HS-5 (cell line): ENCODE data around the gene PDE6G.
A peak's percentile ranks its signal among the peaks of the same experiment; 100 is the strongest.

ENCODE experiments used
- DNase-seq: peaks from one replicate; pipeline ENCODE4 v3.0.0-alpha.2; 2012; ENCODE audit warnings: low read depth

The PDE6G gene

DNA sequence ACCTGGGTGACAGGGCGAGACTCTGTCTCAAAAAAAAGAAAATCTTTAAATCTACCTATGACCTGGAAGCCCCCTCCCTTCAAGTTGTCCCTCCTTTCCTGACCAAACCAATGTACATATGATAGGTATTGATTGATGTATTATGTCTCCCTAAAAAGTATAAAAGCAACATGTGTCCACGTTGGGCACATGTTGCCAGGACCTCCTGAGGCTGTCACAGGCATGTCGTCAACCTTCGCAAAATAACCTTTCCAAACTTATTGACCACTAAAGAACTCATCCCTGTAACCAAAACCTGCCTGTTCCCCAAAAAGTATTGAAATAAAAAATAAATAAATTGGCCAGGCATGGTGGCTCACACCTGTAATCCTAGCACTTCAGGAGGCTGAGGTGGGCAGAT, 5.7 kb upstream of the PDE6G start:
- DNase-seq, result no peak

GRCh38 chr17:81660441-81660840, 4.1 kb upstream of the PDE6G start:
- no peak for DNase-seq

- DNase-seq, result no peak
Measured at GRCh38 chr17:81659038-81659437, 2.7 kb upstream of the PDE6G start.

DNA sequence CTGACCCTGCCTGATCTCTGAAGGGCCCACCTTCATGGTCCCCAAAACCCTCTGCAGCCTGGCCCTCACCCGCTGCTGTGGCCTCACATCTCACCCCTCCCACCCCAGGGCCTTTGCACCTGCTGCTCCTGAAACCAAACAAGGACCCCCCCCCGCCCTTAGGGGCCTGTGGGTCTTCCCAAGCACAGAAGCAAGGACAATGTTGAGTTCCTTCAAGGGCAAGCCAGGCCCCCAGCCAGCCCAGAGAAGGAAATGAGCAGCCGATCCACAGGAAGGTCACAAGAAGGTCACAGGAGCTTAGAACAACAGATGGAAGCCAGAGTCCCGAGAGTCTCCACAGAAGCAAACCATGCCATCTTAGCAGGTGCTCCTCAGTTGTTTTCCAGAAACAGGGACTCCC, 493 bp upstream of the PDE6G start:
- DNase-seq, result no peak

GRCh38 chr17:81655378-81656117, 794 bp downstream of the PDE6G start:
- no peak for DNase-seq

DNA sequence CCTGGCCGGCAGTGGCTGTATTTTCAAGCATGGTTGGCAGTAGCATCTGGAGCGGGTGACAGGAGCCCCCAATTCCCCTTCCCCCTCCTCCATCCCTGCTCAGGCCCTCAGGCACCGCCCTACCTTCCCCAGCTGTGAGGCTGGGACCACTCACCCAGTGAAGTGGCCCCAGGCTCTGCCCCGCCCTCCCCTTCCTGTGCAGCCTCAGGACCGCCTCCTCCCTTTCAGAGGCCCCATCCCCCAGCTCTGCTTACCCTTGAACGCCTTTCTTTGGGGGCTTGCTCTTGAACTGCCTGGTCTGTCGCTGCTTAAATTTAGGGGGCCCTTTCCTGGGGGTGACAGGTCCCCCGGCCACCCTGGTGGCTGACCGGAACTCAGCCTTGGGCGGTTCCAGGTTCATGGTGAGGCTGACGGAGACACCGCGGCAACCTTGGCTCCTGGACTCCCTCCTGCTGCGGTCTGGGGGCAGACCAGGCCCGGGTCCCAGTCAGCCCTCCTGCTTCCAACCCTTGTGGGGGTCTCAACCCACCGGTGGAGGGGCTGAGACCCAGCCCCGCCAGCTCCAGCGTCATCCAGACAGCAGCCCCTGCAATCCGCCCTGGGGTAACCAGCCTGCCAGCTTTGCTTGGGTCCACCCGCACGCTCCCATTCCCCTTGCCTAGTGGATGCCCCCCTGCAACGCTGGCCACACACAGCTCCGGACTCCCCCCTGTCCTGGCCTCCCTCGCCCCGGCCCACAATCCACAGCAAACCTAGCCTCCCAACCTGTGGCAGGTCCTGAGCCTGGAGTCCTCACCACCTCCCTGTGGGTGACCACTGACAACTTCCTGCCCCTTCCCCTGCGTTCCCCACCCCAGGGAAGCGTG, 3.2 kb downstream of the PDE6G start:
- no peak for DNase-seq

DNA sequence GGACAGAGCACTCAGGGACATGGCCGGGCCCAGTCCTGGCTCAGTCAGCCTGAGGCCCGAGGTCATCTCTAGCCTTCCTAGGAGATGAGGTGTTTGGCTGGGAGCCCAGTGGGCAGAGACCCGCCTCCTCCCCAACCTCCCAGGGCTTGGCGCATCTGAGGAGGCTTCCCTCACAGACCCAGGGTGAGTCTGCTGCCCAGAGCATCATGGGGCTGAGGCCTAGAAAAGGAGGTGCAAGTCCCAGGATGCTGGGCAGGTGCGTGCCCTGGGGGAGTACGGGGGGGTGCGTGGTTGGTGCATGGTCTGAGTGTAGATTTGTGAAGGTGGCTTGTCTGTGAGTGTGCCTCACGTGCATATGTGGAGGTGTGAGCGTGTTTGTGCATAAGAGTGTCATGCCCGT, 4.7 kb downstream of the PDE6G start:
- DNase-seq, result peak; percentile 71

GRCh38 chr17:81650951-81651350, 5.4 kb downstream of the PDE6G start:
- DNase-seq, result no peak

DNA sequence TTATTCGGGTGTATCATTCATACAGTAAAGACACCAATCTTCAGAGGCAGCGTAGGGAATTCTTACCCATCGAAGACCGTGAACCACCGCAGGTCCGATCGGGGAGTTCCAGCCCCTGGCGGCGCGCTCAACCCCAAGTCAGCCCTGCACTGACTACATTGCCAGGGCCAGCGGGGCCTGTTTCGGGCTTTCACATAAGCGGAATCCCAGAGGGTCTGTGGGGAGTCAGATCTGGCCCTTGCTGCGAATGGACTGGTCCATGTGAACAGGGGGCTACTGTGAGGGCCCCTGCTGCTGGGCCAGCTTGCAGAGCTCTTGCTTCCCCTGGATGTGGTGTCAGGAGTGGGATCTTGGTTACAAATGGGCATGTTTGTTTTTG, 7.6 kb downstream of the PDE6G start:
- DNase-seq, result no peak

- no peak for DNase-seq
Measured at GRCh38 chr17:81648013-81648706, 8.2 kb downstream of the PDE6G start.

DNA sequence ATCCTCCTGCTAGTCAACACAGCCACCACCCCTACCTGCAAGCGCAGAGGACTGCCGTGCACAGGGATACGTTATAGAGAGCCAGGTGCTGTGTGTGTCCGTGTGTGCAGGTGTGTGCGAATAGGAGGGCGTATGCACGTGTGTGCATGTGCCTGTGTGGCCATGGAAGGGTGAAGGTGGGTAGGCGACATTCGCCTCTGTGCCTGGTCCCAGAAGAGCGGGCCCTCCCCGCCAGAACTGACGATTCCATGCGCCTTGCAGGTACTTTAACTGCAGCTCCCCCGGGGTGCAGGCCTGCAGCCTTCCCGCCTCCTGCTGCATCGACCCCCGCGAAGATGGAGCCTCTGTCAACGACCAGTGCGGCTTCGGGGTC, 8.7 kb downstream of the PDE6G start:
- no peak for DNase-seq

DNA sequence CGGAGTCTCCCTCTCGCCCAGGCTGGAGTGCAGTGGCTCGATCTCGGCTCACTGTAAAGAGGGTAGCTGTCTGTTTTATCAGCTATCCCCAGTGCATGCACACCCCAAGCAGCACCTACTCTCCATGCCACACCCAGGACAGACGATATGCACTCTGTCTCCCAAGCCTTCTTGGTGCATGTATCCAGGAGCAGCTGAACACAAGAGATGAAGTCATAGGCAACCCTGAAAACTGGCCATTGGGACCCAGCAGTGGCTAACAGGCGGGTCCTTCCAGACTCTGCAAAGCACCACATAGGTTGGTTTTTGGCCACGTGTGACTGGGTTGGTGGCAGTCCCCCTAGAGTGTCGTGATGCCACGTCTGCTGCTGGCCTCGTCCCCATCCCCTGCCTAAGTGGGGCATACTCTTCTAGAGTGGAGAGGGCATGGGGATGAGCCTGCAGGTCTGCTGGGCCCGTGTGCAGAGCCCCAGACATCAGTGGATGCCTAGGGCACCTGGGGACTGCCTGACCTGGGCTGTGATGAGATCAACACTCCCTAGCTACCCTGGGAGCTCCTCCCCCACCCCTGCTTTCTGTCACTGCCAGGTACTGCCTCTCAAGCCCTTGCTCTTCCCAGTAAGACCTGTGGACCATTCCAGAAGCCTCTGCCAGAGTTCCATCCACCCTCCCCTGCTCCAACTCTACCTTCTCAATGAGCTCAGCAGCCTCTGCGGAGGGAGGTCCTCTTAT, 9.3 kb downstream of the PDE6G start:
- DNase-seq, result no peak

DNA sequence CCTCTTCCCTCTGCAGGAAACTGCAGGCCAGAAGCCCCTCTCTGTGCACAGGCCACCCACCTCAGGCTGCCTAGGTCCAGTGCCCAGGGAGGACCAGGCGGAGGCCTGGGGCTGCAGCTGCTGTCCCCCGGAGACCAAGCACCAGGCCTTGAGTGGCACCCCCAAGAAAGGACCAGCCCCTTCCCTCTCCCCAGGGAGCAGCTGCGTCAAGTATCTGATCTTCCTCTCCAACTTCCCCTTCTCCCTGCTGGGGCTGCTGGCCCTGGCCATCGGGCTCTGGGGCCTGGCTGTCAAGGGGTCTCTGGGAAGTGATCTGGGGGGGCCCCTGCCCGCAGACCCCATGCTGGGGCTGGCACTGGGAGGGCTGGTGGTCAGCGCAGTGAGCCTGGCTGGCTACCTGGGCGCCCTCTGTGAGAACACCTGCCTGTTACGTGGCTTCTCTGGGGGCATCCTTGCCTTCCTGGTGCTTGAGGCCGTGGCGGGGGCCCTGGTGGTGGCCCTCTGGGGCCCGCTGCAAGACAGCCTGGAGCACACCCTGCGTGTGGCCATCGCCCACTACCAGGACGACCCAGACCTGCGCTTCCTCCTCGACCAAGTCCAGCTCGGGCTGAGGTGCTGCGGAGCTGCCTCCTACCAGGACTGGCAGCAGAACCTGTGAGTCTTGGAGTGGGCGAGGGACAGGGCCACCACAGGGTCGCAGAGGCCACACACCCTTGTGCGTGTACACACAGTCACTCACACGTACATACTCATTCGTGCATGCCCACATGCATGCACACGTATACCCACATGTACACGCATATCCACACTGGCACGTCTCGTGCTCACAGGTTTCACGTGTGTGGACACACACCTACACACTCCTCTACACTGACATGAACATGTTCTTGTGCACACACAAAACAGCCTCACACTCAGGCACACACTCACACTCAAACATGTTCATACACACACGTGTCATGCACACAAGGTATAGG, 11.1 kb downstream of the PDE6G start:
- DNase-seq, result no peak

DNA sequence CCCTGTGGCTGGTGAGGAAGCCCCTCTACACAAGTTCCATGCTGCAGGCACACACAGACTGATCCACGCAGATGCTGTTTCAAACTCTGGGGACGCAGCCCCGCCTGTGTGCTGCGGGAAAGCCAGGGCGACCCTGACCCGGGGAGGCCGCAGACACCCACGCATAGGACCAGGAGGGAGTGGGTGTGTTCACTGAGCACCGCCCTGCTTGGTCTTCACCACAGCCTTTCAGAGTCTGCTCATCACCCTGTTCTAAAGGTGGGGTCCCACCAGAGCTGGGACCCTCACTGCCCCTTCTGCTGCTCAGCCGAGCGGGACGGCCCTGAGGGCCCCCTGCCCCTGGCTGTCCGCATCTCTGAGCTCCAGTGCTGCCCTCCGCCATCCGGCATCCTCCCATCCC, 11.8 kb downstream of the PDE6G start:
- DNase-seq, result no peak

DNA sequence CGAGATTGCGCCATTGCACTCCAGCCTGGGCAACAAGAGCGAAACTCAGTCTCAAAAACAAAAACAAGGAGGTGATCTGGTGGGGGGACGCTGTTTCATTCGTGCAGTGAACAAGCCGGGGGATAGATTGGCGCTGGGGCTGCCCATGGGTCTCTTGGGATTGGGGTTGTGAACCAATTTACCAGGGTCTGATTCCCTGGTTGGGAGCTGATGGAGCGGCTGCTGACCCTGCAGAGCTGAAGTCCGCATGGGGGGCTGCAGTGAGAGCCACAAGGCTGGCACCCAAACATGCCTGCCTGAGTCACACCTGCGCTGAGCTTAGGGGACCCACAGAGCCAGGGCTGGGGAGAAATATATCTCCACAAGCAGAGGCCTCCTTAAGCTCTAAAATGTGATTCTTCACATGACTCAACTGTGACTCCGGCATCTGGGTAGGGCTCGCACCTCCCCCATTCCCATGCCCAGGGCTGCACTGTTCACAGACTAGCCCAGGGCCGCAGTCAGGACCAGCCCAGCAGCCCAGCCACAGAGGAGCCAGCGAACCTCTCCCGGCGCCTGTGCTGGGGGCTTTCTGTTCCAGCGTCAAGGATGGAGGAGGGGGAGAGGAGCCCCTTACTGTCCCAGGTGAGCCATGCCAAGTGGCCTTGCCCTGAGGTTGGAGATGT, 14.4 kb downstream of the PDE6G start:
- DNase-seq, result peak; percentile 35

DNA sequence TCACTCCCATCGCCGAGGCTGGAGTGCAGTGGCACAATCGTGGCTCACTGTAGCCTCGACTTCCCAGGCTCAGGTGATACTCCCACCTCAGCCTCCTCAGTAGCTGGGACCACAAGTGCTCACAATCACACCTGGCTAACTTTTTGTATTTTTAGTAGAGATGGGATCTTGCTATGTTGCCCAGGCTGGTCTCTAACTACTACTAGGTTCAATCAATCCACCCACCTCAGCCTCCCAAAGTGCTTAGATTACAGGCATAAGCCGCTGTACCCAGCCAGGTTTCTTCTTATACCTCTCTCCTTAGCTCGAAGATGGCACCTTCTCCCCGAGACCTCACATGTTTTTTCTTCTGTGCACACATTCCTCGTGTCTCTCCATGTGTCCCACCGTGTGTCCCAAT, 16.3 kb downstream of the PDE6G start:
- DNase-seq, result no peak

DNA sequence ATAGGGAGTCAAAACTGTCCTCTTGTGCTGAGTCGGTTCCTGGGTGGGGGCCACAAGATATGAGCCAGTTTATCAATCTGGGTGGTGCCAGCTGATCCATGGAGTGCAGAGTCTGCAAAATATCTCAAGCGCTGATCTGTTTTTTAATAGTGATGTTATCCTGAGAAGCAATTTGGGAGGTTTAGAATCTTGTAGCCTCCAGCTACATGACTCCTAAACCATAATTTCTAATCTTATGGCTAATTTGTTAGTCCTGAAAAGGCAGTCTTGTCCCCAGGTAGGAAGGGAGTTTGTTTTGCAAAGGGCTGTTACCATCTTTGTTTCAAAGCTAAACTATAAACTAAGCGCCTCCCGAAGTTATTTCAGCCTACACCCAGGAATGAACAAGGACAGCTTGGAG, 17.7 kb downstream of the PDE6G start:
- no peak for DNase-seq

DNA sequence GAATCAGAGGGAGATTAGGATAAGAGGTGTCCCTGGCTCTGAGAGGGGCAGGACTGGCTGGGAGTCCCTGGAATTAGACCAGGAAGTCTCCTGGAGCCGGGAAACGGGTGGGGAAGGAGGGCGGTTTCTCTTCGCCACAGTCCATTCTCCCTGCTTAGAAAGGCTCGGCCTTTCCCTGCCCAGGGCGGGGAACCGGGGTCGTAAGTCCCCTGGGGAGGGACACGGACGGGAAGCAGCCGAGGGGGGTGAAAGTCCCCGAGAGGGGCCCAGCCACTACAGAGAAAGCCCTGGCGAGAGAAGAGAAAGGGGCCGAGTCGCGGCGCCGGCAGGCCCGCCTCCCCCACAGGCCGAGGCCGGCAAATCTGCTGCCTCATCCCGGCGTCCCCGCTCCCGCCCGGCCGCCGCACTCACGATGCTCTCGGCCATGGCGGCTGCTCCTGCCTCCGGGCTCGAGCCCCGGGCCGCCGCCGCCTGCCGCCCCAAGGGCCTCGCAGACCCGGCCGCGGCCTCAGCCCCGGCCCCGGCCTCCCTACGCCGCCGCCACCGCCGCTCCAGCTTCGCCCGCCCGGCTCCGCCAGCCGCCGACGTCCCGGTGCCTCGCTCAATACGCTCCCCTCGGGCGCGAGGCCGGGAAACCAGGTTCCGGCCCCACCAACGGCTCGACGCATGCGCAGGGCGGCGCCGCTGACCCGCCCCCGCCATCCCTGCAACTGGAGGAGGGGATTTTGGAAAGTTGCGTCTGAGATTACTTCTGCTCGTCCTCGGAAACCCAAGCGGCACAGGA, 19.6 kb downstream of the PDE6G start, which contains the start of the genes NPLOC4 and TSPAN10:
NPLOC4 (minus strand) TSS at position 608 of the 784 bp plus-strand sequence; CDS start at position 426, 182 bp downstream.
TSPAN10 (plus strand) TSS at position 692 of the 784 bp plus-strand sequence. CDS start 5,217 bp downstream, outside the sequence.
- peak; percentile 51 for DNase-seq

GRCh38 chr17:81635973-81636504, 20.3 kb downstream of the PDE6G start:
- no peak for DNase-seq
